ENCODE data around the gene SPIB. TPM values are rescaled to one million over a fixed set of nuclear protein-coding genes. Genes with fewer than 3 reads are reported as not detected.
A peak's percentile ranks its signal among the peaks of the same experiment; 100 is the strongest.

Gene SPIB
- total RNA-seq (1 to 10 TPM in 1 of 2 experiments, under 1 TPM in 1; 1.00 to 2.2 TPM), polyA plus RNA-seq (0.52 TPM)

DNA sequence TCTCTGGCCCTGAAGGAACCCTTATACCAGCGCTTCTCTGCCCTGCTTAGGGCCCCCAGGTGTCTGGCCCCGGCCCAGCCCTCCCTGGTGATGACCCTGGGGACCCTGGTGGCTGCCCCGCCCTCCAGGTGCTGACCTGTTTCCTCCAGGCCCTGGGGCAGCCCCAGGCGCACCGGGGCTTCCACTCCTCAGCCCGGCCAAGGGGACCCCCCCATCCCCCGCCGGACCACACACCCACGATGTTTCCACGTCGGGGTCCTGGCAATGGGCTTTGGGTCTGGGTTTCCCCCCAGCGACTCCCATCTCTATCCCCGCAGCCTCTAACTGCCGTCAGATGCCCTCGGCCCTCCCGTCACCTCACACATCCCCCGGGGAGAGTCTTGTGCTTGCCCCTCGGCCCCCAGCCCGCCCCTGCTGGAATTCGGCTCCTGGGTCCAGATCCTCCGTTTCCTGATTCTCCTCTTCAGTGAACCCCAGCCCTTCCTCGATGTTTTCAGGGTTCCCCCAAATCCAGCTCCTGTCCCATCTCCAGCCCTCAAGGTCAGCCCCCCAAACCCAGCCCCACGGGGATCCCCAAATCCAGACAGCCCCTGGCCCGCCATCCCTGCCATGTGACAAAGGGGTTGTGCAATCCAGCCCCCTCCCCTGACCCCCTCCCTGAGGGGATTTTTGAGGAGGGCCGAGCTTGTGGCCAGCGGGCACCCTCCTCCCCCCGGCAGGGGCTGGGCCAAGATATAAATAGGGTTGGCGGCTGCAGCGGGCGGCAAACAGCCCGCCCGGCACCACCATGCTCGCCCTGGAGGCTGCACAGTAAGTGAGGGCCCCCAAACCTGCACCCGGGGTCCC, at the start of gene SPIB:
Gene SPIB, plus strand, starts transcription at position 763 of the 846 bp plus-strand sequence. Its CDS starts 25 bp downstream, at position 788.
- ChIA-PET POLR2A (no interaction called here), CTCF (interaction anchor here (1.2 kb wide), 1 partner anchor 61 kb away, joined by 3 read pairs; no protein-coding TSS in a partner anchor)
- H3K27ac Mint-ChIP-seq, result peak within 1 kb of the TSS in 3 of 8 donors; percentile 25 to 66 (median 60)
- no peak within 1 kb of the TSS for H3K4me3 ChIP-seq (ENCODE audit: low read length)
- DNase-seq, result no peak
- no peaks in the 10 kb centered on the region for H3K4me1 ChIP-seq (ENCODE audit: insufficient read depth, low read length)
- peaks cover 11% of the 10 kb centered on the region for H3K27me3 ChIP-seq (ENCODE audit: insufficient read depth, low read length, poor library complexity, severe bottlenecking)
- no peaks in the 10 kb centered on the region for H3K36me3 ChIP-seq (ENCODE audit: insufficient read depth, low read length)
- peaks cover 0 to 1% (median 0%) of the 10 kb centered on the region in 3 donors for H3K36me3 Mint-ChIP-seq
- H3K4me3 Mint-ChIP-seq, result peak within 1 kb of the TSS in 1 of 7 donors; percentile 51
- H3K9me3 ChIP-seq (ENCODE audit: low read length), result no peaks in the 10 kb centered on the region
- peaks cover 7 to 12% (median 10%) of the 10 kb centered on the region in 3 donors for H3K4me1 Mint-ChIP-seq
- no peaks in the 10 kb centered on the region for H3K9me3 Mint-ChIP-seq
- H3K27ac ChIP-seq (ENCODE audit: low read depth, low read length), result no peak within 1 kb of the TSS
- peaks cover 18 to 29% of the 10 kb centered on the region in 2 donors for H3K27me3 Mint-ChIP-seq

DNA sequence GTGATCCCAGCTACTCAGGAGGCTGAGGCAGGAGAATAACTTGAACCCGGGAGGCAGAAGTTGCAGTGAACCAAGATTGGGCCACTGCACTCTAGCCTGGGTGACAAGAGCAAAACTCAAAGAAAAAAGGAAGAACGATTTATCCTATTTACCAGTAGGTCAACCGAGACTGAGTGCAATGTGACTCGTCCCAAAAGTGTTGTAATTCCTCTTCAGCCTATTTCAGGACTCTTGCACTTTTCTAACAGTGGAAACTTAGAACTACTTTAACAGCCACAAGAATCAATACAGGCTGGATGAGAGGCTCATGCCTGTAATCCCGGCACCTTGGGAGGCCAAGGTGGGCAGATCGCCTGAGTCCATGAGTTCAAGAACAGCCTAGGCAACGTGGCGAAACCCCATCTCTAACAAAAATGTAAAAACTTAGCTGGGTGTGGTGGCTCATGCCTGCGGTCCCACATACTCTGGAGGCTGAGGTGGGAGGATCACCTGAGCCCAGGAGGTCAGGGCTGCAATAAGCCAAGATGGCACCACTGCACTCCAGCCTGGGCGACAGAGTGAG, 46.7 kb upstream of the SPIB start:
- H3K9me3 ChIP-seq (ENCODE audit: low read length), result no peaks in the 10 kb centered on the region
- H3K4me1 ChIP-seq (ENCODE audit: insufficient read depth, low read length), result peaks cover 6% of the 10 kb centered on the region
- H3K36me3 ChIP-seq (ENCODE audit: insufficient read depth, low read length), result no peaks in the 10 kb centered on the region
- no peaks in the 10 kb centered on the region for H3K27me3 ChIP-seq (ENCODE audit: insufficient read depth, low read length, poor library complexity, severe bottlenecking)
- Mint-ChIP-seq H3K4me1 (peaks cover 19 to 28% (median 20%) of the 10 kb centered on the region in 3 donors), H3K36me3 (peaks cover 0 to 12% (median 2%) of the 10 kb centered on the region in 3 donors), H3K9me3 (no peaks in the 10 kb centered on the region), H3K27me3 (peaks cover 0 to 7% of the 10 kb centered on the region in 2 donors), H3K4me3 (no peak overlapping the region), H3K27ac (no peak overlapping the region)
- CTCF ChIA-PET, result no interaction called here
- POLR2A ChIA-PET, result no interaction called here
- no peak for DNase-seq
- no peak overlapping the region for H3K27ac ChIP-seq (ENCODE audit: low read depth, low read length)
- no peak overlapping the region for H3K4me3 ChIP-seq (ENCODE audit: low read length)

DNA sequence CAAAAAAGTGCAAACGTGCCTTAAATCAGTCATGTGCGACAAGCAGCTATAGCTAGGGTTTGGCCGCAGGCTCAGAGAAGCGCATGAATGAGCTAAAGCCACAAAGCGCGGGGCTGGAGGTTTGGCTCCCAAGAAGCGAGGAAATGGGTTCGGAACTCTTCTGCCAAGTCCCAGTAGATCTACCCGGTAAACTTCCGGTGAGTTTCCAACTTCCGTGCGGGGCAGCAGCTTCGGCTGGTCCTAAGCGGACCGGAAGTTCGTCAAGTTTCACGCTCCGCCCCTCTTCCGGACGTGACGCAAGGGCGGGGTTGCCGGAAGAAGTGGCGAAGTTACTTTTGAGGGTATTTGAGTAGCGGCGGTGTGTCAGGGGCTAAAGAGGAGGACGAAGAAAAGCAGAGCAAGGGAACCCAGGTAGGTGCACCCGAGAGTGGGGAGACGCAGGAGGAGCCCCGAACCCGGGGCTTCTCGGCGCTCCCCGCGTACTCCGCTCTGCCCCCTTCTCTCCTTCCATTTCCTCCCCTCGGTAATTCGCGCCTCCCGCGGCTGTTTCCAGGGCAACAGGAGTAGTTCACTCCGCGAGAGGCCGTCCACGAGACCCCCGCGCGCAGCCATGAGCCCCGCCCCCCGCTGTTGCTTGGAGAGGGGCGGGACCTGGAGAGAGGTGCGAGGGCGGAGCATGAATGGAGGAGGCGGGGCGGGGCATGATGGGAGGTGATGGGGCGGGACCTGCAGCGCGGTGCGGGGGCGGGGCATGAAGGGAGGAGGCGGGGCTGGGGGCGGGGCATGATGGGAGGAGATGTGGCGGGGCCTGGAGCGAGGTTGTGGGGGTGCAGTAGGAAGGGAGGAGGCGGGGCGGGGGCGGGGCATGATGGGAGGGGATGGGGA, 42.3 kb upstream of the SPIB start, which contains the start of gene NR1H2:
Gene NR1H2, plus strand, starts transcription at position 292 of the 885 bp plus-strand sequence. CDS start 1,149 bp downstream, outside the sequence.
- H3K36me3 Mint-ChIP-seq, result peaks cover 5 to 51% (median 9%) of the 10 kb centered on the region in 3 donors
- POLR2A ChIA-PET, result interaction anchor here (0.5 to 2.7 kb wide), 8 partner anchors 9 to 807 kb away, joined by 3 to 19 read pairs (median 4); partner anchors contain the start of gene JOSD2
- Histone ChIP-seq H3K27me3 (ENCODE audit: insufficient read depth, low read length, poor library complexity, severe bottlenecking) (no peaks in the 10 kb centered on the region), H3K4me1 (ENCODE audit: insufficient read depth, low read length) (peaks cover 13% of the 10 kb centered on the region), H3K36me3 (ENCODE audit: insufficient read depth, low read length) (peaks cover 30% of the 10 kb centered on the region), H3K27ac (ENCODE audit: low read depth, low read length) (peak within 1 kb of the TSS; percentile 100), H3K9me3 (ENCODE audit: low read length) (no peaks in the 10 kb centered on the region), H3K4me3 (ENCODE audit: low read length) (peak within 1 kb of the TSS; percentile 97)
- CTCF ChIA-PET, result interaction anchor here (0.8 to 1.5 kb wide), 4 partner anchors 9 to 97 kb away, joined by 3 to 7 read pairs (median 4); no protein-coding TSS in a partner anchor
- peak; percentile 90 to 96 (median 94) for DNase-seq
- peak within 1 kb of the TSS; percentile 92 to 100 (median 100) for H3K27ac Mint-ChIP-seq
- H3K9me3 Mint-ChIP-seq, result no peaks in the 10 kb centered on the region
- H3K27me3 Mint-ChIP-seq, result peaks cover 0 to 3% of the 10 kb centered on the region in 2 donors
- H3K4me1 Mint-ChIP-seq, result peaks cover 11 to 31% (median 23%) of the 10 kb centered on the region in 3 donors
- H3K4me3 Mint-ChIP-seq, result peak within 1 kb of the TSS; percentile 85 to 100 (median 97)

DNA sequence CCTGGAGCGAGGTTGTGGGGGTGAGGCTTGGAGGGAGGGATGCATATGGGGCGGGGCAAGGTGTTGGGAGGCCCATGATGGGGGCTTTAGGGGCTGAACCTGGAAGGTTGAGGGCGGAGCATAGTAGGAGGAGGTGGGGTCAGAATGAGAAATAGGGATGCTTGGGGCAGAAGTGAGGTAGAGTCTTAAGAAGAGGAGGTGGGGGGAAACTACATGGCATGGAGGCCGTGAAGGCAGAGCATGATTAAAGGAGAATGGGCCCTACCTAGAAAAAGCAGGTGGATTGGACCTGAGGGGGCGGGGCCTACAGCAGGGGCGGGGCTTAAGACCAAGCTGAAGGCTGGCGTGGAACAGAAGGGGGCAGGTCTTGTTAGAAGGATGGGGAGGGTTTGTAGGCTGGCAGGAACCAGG, 41.7 kb upstream of the SPIB start:
- peak overlapping the region; percentile 85 to 100 (median 97) for H3K4me3 Mint-ChIP-seq
- H3K36me3 ChIP-seq (ENCODE audit: insufficient read depth, low read length), result peaks cover 30% of the 10 kb centered on the region
- peaks cover 13% of the 10 kb centered on the region for H3K4me1 ChIP-seq (ENCODE audit: insufficient read depth, low read length)
- no peaks in the 10 kb centered on the region for H3K27me3 ChIP-seq (ENCODE audit: insufficient read depth, low read length, poor library complexity, severe bottlenecking)
- peak; percentile 48 to 76 (median 51) for DNase-seq
- H3K27ac Mint-ChIP-seq, result peak overlapping the region; percentile 31 to 100 (median 91)
- peaks cover 12 to 31% (median 23%) of the 10 kb centered on the region in 3 donors for H3K4me1 Mint-ChIP-seq
- H3K27ac ChIP-seq (ENCODE audit: low read depth, low read length), result peak overlapping the region; percentile 51
- no peaks in the 10 kb centered on the region for H3K9me3 Mint-ChIP-seq
- peaks cover 5 to 57% (median 9%) of the 10 kb centered on the region in 3 donors for H3K36me3 Mint-ChIP-seq
- ChIA-PET CTCF (no interaction called here), POLR2A (no interaction called here)
- H3K9me3 ChIP-seq (ENCODE audit: low read length), result no peaks in the 10 kb centered on the region
- peaks cover 0 to 3% of the 10 kb centered on the region in 2 donors for H3K27me3 Mint-ChIP-seq
- peak overlapping the region; percentile 34 for H3K4me3 ChIP-seq (ENCODE audit: low read length)

DNA sequence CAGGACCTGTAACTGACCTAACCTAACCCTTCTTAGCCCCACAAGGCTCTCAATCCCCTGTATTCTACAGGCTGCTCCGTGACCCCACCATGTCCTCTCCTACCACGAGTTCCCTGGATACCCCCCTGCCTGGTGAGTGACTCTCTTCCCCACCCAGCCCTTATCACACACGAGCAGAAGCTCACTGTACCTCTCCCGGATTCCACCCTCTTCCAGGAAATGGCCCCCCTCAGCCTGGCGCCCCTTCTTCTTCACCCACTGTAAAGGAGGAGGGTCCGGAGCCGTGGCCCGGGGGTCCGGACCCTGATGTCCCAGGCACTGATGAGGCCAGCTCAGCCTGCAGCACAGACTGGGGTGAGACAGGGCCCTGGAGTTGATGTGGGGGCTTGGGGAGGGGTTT, 41.2 kb upstream of the SPIB start:
- Histone ChIP-seq H3K27ac (ENCODE audit: low read depth, low read length) (peak overlapping the region; percentile 51), H3K4me1 (ENCODE audit: insufficient read depth, low read length) (peaks cover 13% of the 10 kb centered on the region), H3K36me3 (ENCODE audit: insufficient read depth, low read length) (peaks cover 30% of the 10 kb centered on the region), H3K27me3 (ENCODE audit: insufficient read depth, low read length, poor library complexity, severe bottlenecking) (no peaks in the 10 kb centered on the region), H3K9me3 (ENCODE audit: low read length) (no peaks in the 10 kb centered on the region), H3K4me3 (ENCODE audit: low read length) (no peak overlapping the region)
- Mint-ChIP-seq H3K27ac (peak overlapping the region; percentile 9 to 100 (median 91)), H3K36me3 (peaks cover 5 to 61% (median 9%) of the 10 kb centered on the region in 3 donors), H3K27me3 (peaks cover 0 to 3% of the 10 kb centered on the region in 2 donors), H3K4me3 (peak overlapping the region in 6 of 7 donors; percentile 36 to 100 (median 97)), H3K4me1 (peaks cover 12 to 31% (median 23%) of the 10 kb centered on the region in 3 donors), H3K9me3 (no peaks in the 10 kb centered on the region)
- ChIA-PET CTCF (interaction anchor here (0.7 kb wide), 1 partner anchor 20 kb away, joined by 3 read pairs; no protein-coding TSS in a partner anchor), POLR2A (no interaction called here)
- DNase-seq, result no peak

DNA sequence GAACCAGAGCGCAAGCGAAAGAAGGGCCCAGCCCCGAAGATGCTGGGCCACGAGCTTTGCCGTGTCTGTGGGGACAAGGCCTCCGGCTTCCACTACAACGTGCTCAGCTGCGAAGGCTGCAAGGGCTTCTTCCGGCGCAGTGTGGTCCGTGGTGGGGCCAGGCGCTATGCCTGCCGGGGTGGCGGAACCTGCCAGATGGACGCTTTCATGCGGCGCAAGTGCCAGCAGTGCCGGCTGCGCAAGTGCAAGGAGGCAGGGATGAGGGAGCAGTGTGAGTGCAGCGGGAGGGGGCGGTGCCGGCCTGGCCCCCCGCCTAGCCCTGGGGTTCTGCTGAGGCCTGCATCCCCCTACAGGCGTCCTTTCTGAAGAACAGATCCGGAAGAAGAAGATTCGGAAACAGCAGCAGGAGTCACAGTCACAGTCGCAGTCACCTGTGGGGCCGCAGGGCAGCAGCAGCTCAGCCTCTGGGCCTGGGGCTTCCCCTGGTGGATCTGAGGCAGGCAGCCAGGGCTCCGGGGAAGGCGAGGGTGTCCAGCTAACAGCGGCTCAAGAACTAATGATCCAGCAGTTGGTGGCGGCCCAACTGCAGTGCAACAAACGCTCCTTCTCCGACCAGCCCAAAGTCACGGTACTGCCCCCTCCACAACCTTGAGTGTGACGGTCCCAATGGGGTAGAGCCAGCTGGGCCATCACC, 40.4 kb upstream of the SPIB start:
- H3K4me1 ChIP-seq (ENCODE audit: insufficient read depth, low read length), result peaks cover 13% of the 10 kb centered on the region
- DNase-seq, result no peak
- no peak overlapping the region for H3K4me3 ChIP-seq (ENCODE audit: low read length)
- H3K4me1 Mint-ChIP-seq, result peaks cover 14 to 34% (median 27%) of the 10 kb centered on the region in 3 donors
- peak overlapping the region; percentile 51 for H3K27ac ChIP-seq (ENCODE audit: low read depth, low read length)
- CTCF ChIA-PET, result interaction anchor here (0.7 kb wide), 1 partner anchor 21 kb away, joined by 3 read pairs; no protein-coding TSS in a partner anchor
- peaks cover 0 to 2% (median 0%) of the 10 kb centered on the region in 5 donors for H3K9me3 Mint-ChIP-seq
- H3K27me3 Mint-ChIP-seq, result peaks cover 0 to 5% of the 10 kb centered on the region in 2 donors
- POLR2A ChIA-PET, result no interaction called here
- peak overlapping the region in 4 of 7 donors; percentile 32 to 66 (median 42) for H3K4me3 Mint-ChIP-seq
- H3K27ac Mint-ChIP-seq, result peak overlapping the region in 4 of 8 donors; percentile 10 to 92 (median 70)
- peaks cover 5 to 67% (median 9%) of the 10 kb centered on the region in 3 donors for H3K36me3 Mint-ChIP-seq
- peaks cover 30% of the 10 kb centered on the region for H3K36me3 ChIP-seq (ENCODE audit: insufficient read depth, low read length)
- H3K9me3 ChIP-seq (ENCODE audit: low read length), result no peaks in the 10 kb centered on the region
- no peaks in the 10 kb centered on the region for H3K27me3 ChIP-seq (ENCODE audit: insufficient read depth, low read length, poor library complexity, severe bottlenecking)

DNA sequence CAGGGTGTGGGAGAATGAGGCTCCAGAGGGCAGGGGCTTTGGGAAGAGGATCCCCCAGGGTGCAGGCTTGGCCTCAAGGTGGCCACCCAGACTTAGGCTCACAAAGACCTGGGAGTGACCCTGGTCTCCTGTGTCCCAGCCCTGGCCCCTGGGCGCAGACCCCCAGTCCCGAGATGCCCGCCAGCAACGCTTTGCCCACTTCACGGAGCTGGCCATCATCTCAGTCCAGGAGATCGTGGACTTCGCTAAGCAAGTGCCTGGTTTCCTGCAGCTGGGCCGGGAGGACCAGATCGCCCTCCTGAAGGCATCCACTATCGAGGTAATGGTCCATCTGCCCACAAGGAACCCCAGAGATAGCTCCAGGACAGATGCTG, 39.9 kb upstream of the SPIB start:
- H3K27ac ChIP-seq (ENCODE audit: low read depth, low read length), result no peak overlapping the region
- Mint-ChIP-seq H3K4me3 (peak overlapping the region in 1 of 7 donors; percentile 66), H3K4me1 (peaks cover 19 to 39% (median 32%) of the 10 kb centered on the region in 3 donors), H3K27me3 (peaks cover 0 to 8% of the 10 kb centered on the region in 2 donors), H3K27ac (peak overlapping the region in 3 of 8 donors; percentile 21 to 81 (median 55)), H3K36me3 (peaks cover 5 to 70% (median 9%) of the 10 kb centered on the region in 3 donors), H3K9me3 (peaks cover 0 to 3% (median 0%) of the 10 kb centered on the region in 5 donors)
- H3K4me1 ChIP-seq (ENCODE audit: insufficient read depth, low read length), result peaks cover 17% of the 10 kb centered on the region
- DNase-seq, result no peak
- ChIA-PET POLR2A (no interaction called here), CTCF (interaction anchor here (1.1 kb wide), 1 partner anchor 10 kb away, joined by 4 read pairs; no protein-coding TSS in a partner anchor)
- H3K27me3 ChIP-seq (ENCODE audit: insufficient read depth, low read length, poor library complexity, severe bottlenecking), result no peaks in the 10 kb centered on the region
- H3K9me3 ChIP-seq (ENCODE audit: low read length), result no peaks in the 10 kb centered on the region
- no peak overlapping the region for H3K4me3 ChIP-seq (ENCODE audit: low read length)
- H3K36me3 ChIP-seq (ENCODE audit: insufficient read depth, low read length), result peaks cover 30% of the 10 kb centered on the region

All from CD8-positive, alpha-beta memory T cell (primary cell).